Skeletal muscle tissue (tissue), 4 donors: ENCODE results near the gene CRADD. TPM values are rescaled to one million over a fixed set of nuclear protein-coding genes. Genes with fewer than 3 reads are reported as not detected.

ENCODE experiments used
- H3K27ac ChIP-seq: one replicate; pipeline ENCODE4 v1.7.0; 2013; ENCODE audit warnings: mild to moderate bottlenecking, low read depth, low read length, inconsistent platforms
- H3K27me3 ChIP-seq, 3 donors: one replicate each; pipeline ENCODE4 v1.7.0; 2013; ENCODE audit warnings: low read length in 3 of 3; ENCODE audit not compliant: control insufficient read depth in 3 of 3, insufficient read depth in 3 of 3
- H3K36me3 ChIP-seq, 3 donors: one replicate each; pipeline ENCODE4 v1.7.0; 2013; ENCODE audit warnings: low read length in 3 of 3; ENCODE audit not compliant: control insufficient read depth in 3 of 3, insufficient read depth in 3 of 3
- H3K4me1 ChIP-seq, 3 donors: one replicate each; pipeline ENCODE4 v1.7.0; 2013; ENCODE audit warnings: low read length in 3 of 3, mild to moderate bottlenecking in 3 of 3; ENCODE audit not compliant: control insufficient read depth in 3 of 3, insufficient read depth in 3 of 3
- H3K4me3 ChIP-seq, 3 donors: one replicate each; pipeline ENCODE4 v1.7.0; 2013; ENCODE audit warnings: low read length in 3 of 3
- H3K9ac ChIP-seq, 3 donors: one replicate each; pipeline ENCODE4 v1.7.0; 2013; ENCODE audit warnings: low read length in 3 of 3, mild to moderate bottlenecking in 3 of 3, moderate library complexity in 2 of 3, low read depth in 1 of 3
- H3K9me3 ChIP-seq, 3 donors: one replicate each; pipeline ENCODE4 v1.7.0; 2013; ENCODE audit warnings: low read length in 3 of 3; ENCODE audit not compliant: control insufficient read depth in 3 of 3
- total RNA-seq: library from RNA; depleted of rRNA; stranded (reverse); fragments of >200 nt; gene quantifications from one replicate; pipeline ENCODE4 v1.2.3, GENCODE V29; 2014
- donor health status: Osteomylitis.

CRADD gene
- total RNA-seq, 1 donor from 2014 or later: 18.3 TPM

GRCh38 chr12:93760275-93760875, 83.2 kb downstream of the CRADD start:
- H3K27ac ChIP-seq: no peak overlapping the region
- peaks cover 8 to 22% (median 9%) of the 10 kb centered on the region in 3 donors for H3K4me1 ChIP-seq
- no peak overlapping the region for H3K4me3 ChIP-seq

GRCh38 chr12:93762059-93762719, 85.0 kb downstream of the CRADD start:
- no peak overlapping the region for H3K4me3 ChIP-seq
- peaks cover 12 to 34% (median 17%) of the 10 kb centered on the region in 3 donors for H3K4me1 ChIP-seq
- H3K27ac ChIP-seq: no peak overlapping the region
- H3K36me3 ChIP-seq: no peaks in the 10 kb centered on the region
- H3K27me3 ChIP-seq: no peaks in the 10 kb centered on the region
- no peaks in the 10 kb centered on the region for H3K9me3 ChIP-seq
- H3K9ac ChIP-seq: no peak overlapping the region

More at GRCh38 chr12:93760275-93760875, 83.2 kb downstream of the CRADD start:
- Histone ChIP-seq H3K9ac (no peak overlapping the region), H3K27me3 (no peaks in the 10 kb centered on the region), H3K36me3 (no peaks in the 10 kb centered on the region), H3K9me3 (no peaks in the 10 kb centered on the region)

- Histone ChIP-seq H3K36me3 (no peaks in the 10 kb centered on the region), H3K4me1 (peaks cover 12 to 35% (median 17%) of the 10 kb centered on the region in 3 donors), H3K27ac (no peak overlapping the region), H3K27me3 (no peaks in the 10 kb centered on the region), H3K4me3 (no peak overlapping the region), H3K9me3 (no peaks in the 10 kb centered on the region), H3K9ac (no peak overlapping the region)
Observed at GRCh38 chr12:93762912-93763553, 85.9 kb downstream of the CRADD start.

GRCh38 chr12:93763746-93764147, 86.6 kb downstream of the CRADD start:
- Histone ChIP-seq H3K36me3 (no peaks in the 10 kb centered on the region), H3K9me3 (no peaks in the 10 kb centered on the region), H3K27me3 (no peaks in the 10 kb centered on the region), H3K27ac (no peak overlapping the region), H3K9ac (no peak overlapping the region), H3K4me3 (no peak overlapping the region), H3K4me1 (peaks cover 12 to 35% (median 17%) of the 10 kb centered on the region in 3 donors)

GRCh38 chr12:93766371-93766770, 89.2 kb downstream of the CRADD start:
- H3K36me3 ChIP-seq: no peaks in the 10 kb centered on the region
- no peak overlapping the region for H3K9ac ChIP-seq
- H3K27ac ChIP-seq: no peak overlapping the region
- H3K27me3 ChIP-seq: no peaks in the 10 kb centered on the region
- H3K9me3 ChIP-seq: no peaks in the 10 kb centered on the region
- H3K4me1 ChIP-seq: peaks cover 8 to 26% (median 17%) of the 10 kb centered on the region in 3 donors
- no peak overlapping the region for H3K4me3 ChIP-seq

GRCh38 chr12:93766796-93767523, 89.8 kb downstream of the CRADD start:
- Histone ChIP-seq H3K36me3 (no peaks in the 10 kb centered on the region), H3K9me3 (no peaks in the 10 kb centered on the region), H3K27ac (no peak overlapping the region), H3K27me3 (no peaks in the 10 kb centered on the region), H3K4me1 (peaks cover 8 to 23% (median 17%) of the 10 kb centered on the region in 3 donors), H3K9ac (no peak overlapping the region), H3K4me3 (no peak overlapping the region)

GRCh38 chr12:93767524-93767863, 90.3 kb downstream of the CRADD start:
- Histone ChIP-seq H3K9ac (no peak overlapping the region), H3K27ac (no peak overlapping the region), H3K4me3 (no peak overlapping the region), H3K4me1 (peaks cover 5 to 19% (median 14%) of the 10 kb centered on the region in 3 donors), H3K36me3 (no peaks in the 10 kb centered on the region), H3K27me3 (no peaks in the 10 kb centered on the region), H3K9me3 (no peaks in the 10 kb centered on the region)

- H3K27me3 ChIP-seq: no peaks in the 10 kb centered on the region
- no peaks in the 10 kb centered on the region for H3K36me3 ChIP-seq
- H3K9ac ChIP-seq: no peak overlapping the region
- no peak overlapping the region for H3K27ac ChIP-seq
- peaks cover 8 to 16% (median 11%) of the 10 kb centered on the region in 3 donors for H3K4me1 ChIP-seq
- H3K4me3 ChIP-seq: no peak overlapping the region
- H3K9me3 ChIP-seq: no peaks in the 10 kb centered on the region
Observed at GRCh38 chr12:93772003-93772700, 95.0 kb downstream of the CRADD start.

GRCh38 chr12:93773122-93773871, 96.1 kb downstream of the CRADD start:
- Histone ChIP-seq H3K4me1 (peaks cover 15 to 24% (median 22%) of the 10 kb centered on the region in 3 donors), H3K4me3 (no peak overlapping the region), H3K27me3 (no peaks in the 10 kb centered on the region), H3K27ac (no peak overlapping the region), H3K9ac (no peak overlapping the region), H3K9me3 (no peaks in the 10 kb centered on the region), H3K36me3 (no peaks in the 10 kb centered on the region)
